ENCODE results near the gene SH3D19.

The SH3D19 gene

DNA sequence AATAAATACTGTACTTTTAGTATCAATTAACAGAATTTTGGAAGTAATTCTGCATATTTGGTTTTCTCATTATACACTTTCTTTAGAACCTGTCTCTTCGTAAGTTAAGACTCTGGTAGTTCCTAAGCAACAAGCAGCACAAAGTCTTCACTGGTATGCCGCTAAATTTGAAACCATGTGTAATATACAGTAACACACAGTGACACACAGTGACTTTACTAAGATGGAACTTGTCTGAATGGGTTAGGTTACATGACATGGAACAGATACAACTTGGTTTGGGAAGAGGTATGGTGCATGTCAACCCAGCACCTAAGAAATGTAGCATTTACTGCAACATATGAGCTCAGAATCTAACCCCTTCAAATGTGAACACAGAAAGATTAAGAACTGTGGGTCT, 132.0 kb downstream of the SH3D19 start:
- H3K36me3 ChIP-seq (ENCODE audit: control insufficient read depth, insufficient read depth, low read length): no peaks in the 10 kb centered on the region
- no peak for DNase-seq (ENCODE audit: extremely low read depth, insufficient read length)
- no peaks in the 10 kb centered on the region for H3K27me3 ChIP-seq (replicated peaks; ENCODE audit: control insufficient read depth, insufficient read depth, low read length)

DNA sequence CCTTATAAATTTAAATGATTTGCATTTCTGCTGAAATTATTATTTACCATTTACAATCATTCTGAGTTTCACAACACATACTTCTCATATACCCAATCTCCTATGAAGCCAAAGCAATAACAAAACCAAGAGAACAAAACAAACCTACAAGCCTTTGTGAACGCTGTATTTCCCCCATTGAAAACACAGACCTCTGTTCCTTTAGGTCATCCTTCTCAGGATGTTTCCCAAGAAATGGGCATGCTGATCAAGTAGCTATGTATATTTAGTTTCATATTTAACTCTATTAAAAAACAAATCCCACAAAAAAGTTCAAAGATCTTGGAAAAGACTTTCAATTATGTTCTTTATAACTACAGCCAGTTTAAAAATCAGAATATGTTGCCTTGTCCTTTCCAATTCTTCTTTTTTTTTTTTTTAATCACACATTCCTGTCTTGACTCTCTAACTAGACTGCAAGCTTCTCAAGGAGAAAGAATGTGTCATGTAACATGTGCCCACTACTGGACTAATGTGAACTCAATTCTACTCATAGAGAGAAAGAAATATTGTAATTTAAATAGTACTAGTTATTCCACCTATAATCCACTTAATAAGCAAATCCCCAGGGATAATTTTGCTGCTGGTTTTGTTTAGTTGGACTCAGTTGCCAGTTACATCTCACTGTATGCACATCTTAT, 132.7 kb downstream of the SH3D19 start:
- Histone ChIP-seq H3K36me3 (ENCODE audit: control insufficient read depth, insufficient read depth, low read length) (no peaks in the 10 kb centered on the region), H3K27me3 (replicated peaks; ENCODE audit: control insufficient read depth, insufficient read depth, low read length) (no peaks in the 10 kb centered on the region), H3K4me3 (replicated peaks; ENCODE audit: low read depth, low read length) (no peak overlapping the region)
- TF ChIP-seq, protein P1, sequence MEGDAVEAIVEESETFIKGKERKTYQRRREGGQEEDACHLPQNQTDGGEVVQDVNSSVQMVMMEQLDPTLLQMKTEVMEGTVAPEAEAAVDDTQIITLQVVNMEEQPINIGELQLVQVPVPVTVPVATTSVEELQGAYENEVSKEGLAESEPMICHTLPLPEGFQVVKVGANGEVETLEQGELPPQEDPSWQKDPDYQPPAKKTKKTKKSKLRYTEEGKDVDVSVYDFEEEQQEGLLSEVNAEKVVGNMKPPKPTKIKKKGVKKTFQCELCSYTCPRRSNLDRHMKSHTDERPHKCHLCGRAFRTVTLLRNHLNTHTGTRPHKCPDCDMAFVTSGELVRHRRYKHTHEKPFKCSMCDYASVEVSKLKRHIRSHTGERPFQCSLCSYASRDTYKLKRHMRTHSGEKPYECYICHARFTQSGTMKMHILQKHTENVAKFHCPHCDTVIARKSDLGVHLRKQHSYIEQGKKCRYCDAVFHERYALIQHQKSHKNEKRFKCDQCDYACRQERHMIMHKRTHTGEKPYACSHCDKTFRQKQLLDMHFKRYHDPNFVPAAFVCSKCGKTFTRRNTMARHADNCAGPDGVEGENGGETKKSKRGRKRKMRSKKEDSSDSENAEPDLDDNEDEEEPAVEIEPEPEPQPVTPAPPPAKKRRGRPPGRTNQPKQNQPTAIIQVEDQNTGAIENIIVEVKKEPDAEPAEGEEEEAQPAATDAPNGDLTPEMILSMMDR (IDR thresholded peaks at IDR 0.05; ENCODE audit: insufficient read depth, low read length, poor library complexity, severe bottlenecking): no peak
- no peak for DNase-seq (ENCODE audit: extremely low read depth, insufficient read length)

More for the DNA sequence above, 132.0 kb downstream of the SH3D19 start:
- H3K4me3 ChIP-seq (replicated peaks; ENCODE audit: low read depth, low read length): no peak overlapping the region
- TF ChIP-seq, protein P1 (IDR thresholded peaks at IDR 0.05; ENCODE audit: insufficient read depth, low read length, poor library complexity, severe bottlenecking): no peak

DNA sequence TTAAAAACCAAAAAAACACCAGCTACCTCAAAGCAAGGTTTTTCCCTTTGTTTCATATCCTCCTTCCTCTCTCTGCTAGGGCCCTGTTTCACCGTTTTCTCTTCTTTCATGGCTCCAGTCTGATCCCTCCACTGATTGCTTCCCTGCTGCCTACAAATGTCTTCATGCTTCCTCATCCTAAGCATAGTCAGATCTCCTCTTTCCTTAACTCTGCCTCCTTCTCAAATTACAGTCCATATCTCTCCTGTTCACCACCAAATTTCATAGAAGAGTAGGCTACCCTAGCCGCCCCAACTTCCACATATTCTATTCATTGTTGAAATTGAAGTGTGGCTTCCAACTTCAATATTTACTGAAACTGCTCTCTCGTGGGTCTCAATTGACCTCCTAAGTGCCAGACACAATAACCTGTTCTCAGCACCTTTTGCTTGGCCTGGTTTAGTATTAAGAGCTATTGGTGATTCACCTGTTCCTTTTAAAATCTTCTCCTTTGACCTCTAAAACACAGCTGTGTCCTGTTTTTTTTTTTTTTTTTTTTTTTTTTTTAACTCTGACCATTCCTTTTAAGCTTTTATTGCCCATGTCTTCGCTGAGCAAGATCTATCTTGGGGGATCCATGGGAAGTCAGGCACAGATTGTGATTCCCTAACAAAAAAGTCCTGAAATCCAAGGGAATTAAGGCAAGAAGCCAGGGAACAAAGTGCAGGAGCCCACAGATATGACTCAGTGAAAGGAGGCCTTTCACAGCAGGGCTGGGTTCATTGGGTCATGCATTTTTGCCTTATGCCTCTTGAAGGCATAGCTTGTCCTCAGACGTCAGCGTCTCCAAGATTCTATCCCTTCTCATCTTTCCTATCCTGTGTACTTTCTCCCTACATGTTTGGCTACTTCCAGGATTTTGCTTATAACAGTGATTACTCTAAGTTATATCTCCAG, 140.6 kb downstream of the SH3D19 start:
- H3K36me3 ChIP-seq (ENCODE audit: control insufficient read depth, insufficient read depth, low read length): no peaks in the 10 kb centered on the region
- no peak for DNase-seq (ENCODE audit: extremely low read depth, insufficient read length)
- TF ChIP-seq, protein P1 (IDR thresholded peaks at IDR 0.05; ENCODE audit: insufficient read depth, low read length, poor library complexity, severe bottlenecking): no peak
- H3K4me3 ChIP-seq (replicated peaks; ENCODE audit: low read depth, low read length): no peak overlapping the region
- H3K27me3 ChIP-seq (replicated peaks; ENCODE audit: control insufficient read depth, insufficient read depth, low read length): no peaks in the 10 kb centered on the region

DNA sequence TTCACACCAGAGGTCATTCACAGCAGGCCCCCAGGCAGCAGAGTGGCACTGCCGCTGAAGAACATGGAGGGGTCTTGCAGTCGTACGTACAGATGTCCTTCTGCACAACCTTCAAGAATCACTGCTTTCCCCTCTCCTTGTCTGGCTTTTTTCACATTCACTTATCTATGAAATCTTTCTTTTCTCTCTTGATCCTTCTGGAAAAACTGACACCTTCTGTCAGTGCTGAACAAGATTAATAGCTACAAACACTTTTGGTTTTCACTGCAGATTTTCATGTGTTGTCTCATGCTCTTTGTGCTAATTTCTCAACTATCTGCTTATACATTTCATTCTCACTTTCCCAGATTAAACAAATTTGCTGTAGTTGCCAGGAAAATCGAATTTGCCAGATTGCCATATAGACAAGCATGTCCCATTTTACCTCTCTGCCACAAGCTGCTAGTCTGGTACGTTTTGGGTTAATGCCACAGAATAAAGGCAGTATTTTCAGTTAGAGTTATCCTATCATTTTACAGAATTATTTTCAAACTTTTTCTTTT, 142.9 kb downstream of the SH3D19 start:
- TF ChIP-seq, protein P1 (IDR thresholded peaks at IDR 0.05; ENCODE audit: insufficient read depth, low read length, poor library complexity, severe bottlenecking): no peak
- H3K27me3 ChIP-seq (replicated peaks; ENCODE audit: control insufficient read depth, insufficient read depth, low read length): no peaks in the 10 kb centered on the region
- H3K4me3 ChIP-seq (replicated peaks; ENCODE audit: low read depth, low read length): no peak overlapping the region
- no peaks in the 10 kb centered on the region for H3K36me3 ChIP-seq (ENCODE audit: control insufficient read depth, insufficient read depth, low read length)
- DNase-seq (ENCODE audit: extremely low read depth, insufficient read length): no peak

DNA sequence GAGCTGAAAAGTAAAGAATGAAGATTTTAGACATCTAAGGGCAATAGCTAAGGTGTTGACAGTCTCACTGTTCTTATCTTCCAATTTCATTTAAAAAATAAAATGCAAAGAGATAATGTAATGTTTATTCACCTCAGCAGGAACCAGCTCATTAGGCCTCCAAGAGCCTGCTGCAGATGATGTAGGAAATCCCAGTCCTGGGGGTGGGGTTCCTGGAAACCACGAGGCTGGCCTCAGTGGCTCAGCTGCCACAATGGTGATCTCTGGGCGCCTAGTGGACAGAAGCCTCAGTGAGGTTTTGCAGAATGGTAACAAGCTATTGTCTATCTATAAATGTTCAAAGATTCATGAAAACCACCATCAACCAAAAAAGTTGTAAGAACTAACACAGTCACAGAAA, 148.7 kb downstream of the SH3D19 start:
- no peak overlapping the region for H3K4me3 ChIP-seq (replicated peaks; ENCODE audit: low read depth, low read length)
- TF ChIP-seq, protein P1 (IDR thresholded peaks at IDR 0.05; ENCODE audit: insufficient read depth, low read length, poor library complexity, severe bottlenecking): no peak
- no peaks in the 10 kb centered on the region for H3K27me3 ChIP-seq (replicated peaks; ENCODE audit: control insufficient read depth, insufficient read depth, low read length)
- no peaks in the 10 kb centered on the region for H3K36me3 ChIP-seq (ENCODE audit: control insufficient read depth, insufficient read depth, low read length)
- DNase-seq (ENCODE audit: extremely low read depth, insufficient read length): no peak
